ENCODE data around the gene GMIP. TPM values are rescaled to one million over a fixed set of nuclear protein-coding genes. Genes with fewer than 3 reads are reported as not detected.

Gene GMIP
- total and polyA plus RNA-seq, 2 of the 13 experiments (the other 11 are each of a cell fraction or from before 2014, with no cell fraction given): 1.5 to 1.8 TPM

DNA sequence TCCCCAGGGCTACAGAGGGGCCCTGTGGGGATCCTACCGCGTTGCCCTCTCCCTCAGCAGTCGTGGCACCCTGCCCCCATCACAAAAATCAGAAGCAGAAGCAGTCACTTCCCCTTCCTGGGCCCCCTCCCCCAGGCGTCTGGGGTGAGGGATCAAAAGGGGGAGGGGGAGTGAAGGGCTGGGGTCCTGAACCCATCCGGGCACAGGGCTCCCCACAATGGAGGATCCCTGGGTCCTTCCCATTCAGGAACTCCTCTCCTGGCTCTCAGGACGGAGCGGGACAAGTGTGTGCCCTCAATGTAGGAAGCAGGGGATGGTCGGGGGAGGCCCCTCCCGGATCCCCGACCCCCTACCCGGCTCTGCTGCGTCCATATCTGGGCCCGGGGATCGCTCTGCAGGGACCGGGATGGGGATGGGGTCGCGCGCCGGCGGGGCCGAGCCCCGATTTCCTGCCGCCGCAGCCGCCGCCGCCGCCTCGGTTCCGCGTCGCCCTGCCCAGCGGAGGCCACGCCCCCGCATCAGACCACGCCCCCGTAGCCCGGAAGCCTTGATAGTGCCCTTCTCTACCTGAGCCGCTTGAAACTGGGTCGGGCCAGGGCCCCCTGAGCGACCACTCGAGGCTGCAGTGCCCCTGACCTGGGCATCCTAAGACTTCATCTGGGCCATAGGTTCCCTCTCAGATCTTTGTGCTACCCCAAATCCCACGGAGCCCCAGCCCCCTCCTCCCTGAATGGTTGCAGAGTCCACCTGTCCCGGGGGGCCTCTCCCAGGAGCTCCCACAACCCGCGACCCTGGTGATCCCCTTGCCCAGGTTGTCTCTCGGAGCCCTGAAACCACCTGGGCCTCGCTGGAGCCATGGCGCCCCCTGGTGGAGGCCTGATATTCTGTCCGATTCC is at the start of gene GMIP (continued):
- TF ChIP-seq HDAC1 (CRISPR knock-in tag; IDR thresholded peaks at IDR 0.05): 0 out of 2 replicates have a peak, but pooled peaks have one; percentile 48
- no peak for TF ChIP-seq RCOR2 (CRISPR knock-in tag; IDR thresholded peaks at IDR 0.05)
- no peak for TF ChIP-seq GMEB1 (CRISPR knock-in tag; IDR thresholded peaks at IDR 0.05; ENCODE audit: borderline replicate concordance)
- no peak for TF ChIP-seq TOE1 (CRISPR knock-in tag; IDR thresholded peaks at IDR 0.05)
- no peak for TF ChIP-seq MAFK (conservative IDR thresholded peaks at IDR 0.05 in 1 of 2, IDR thresholded peaks at IDR 0.05 in 1 of 2; ENCODE audit: low read length in 2 of 2)
- TF ChIP-seq HNF4G (IDR thresholded peaks at IDR 0.05; ENCODE audit: borderline replicate concordance, low read depth, low read length): no peak
- TF ChIP-seq HNF4G (CRISPR knock-in tag; IDR thresholded peaks at IDR 0.05; ENCODE audit: borderline replicate concordance, low read depth): no peak
- TF ChIP-seq, protein P1, sequence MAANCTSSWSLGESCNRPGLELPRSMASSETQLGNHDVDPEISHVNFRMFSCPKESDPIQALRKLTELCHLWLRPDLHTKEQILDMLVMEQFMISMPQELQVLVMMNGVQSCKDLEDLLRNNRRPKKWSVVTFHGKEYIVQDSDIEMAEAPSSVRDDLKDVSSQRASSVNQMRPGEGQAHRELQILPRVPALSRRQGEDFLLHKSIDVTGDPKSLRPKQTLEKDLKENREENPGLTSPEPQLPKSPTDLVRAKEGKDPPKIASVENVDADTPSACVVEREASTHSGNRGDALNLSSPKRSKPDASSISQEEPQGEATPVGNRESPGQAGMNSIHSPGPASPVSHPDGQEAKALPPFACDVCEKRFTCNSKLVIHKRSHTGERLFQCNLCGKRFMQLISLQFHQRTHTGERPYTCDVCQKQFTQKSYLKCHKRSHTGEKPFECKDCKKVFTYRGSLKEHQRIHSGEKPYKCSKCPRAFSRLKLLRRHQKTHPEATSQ (CRISPR knock-in tag; IDR thresholded peaks at IDR 0.05; ENCODE audit: borderline replicate concordance): no peak
- TF ChIP-seq NPAS2 (CRISPR knock-in tag; IDR thresholded peaks at IDR 0.05; ENCODE audit: borderline replicate concordance): no peak
- TF ChIP-seq ZNF792 (CRISPR knock-in tag; IDR thresholded peaks at IDR 0.05): no peak
- TF ChIP-seq IRX3 (CRISPR knock-in tag; IDR thresholded peaks at IDR 0.05; ENCODE audit: borderline replicate concordance, low read depth): no peak
- TF ChIP-seq CAMTA2 (CRISPR knock-in tag; IDR thresholded peaks at IDR 0.05; ENCODE audit: borderline replicate concordance): no peak
- no peak for TF ChIP-seq PPARG (CRISPR knock-in tag; conservative IDR thresholded peaks at IDR 0.05)
- TF ChIP-seq ZNF687 (CRISPR knock-in tag; IDR thresholded peaks at IDR 0.05): peak; percentile 57; the same call in 1 of the 2 replicates
- TF ChIP-seq GATAD1 (CRISPR knock-in tag; IDR thresholded peaks at IDR 0.05): no peak
- TF ChIP-seq ZNF547 (CRISPR knock-in tag; IDR thresholded peaks at IDR 0.05): peak; percentile 16; the same call in 1 of the 2 replicates
- no peak for TF ChIP-seq ZFP62 (CRISPR knock-in tag; IDR thresholded peaks at IDR 0.05)
- no peak for TF ChIP-seq ZNF782 (CRISPR knock-in tag; IDR thresholded peaks at IDR 0.05; ENCODE audit: borderline replicate concordance)
- TF ChIP-seq, protein P2, sequence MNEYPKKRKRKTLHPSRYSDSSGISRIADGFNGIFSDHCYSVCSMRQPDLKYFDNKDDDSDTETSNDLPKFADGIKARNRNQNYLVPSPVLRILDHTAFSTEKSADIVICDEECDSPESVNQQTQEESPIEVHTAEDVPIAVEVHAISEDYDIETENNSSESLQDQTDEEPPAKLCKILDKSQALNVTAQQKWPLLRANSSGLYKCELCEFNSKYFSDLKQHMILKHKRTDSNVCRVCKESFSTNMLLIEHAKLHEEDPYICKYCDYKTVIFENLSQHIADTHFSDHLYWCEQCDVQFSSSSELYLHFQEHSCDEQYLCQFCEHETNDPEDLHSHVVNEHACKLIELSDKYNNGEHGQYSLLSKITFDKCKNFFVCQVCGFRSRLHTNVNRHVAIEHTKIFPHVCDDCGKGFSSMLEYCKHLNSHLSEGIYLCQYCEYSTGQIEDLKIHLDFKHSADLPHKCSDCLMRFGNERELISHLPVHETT (CRISPR knock-in tag; conservative IDR thresholded peaks at IDR 0.05): 0 out of 2 replicates have a peak, but pooled peaks have one; percentile 5

All from HepG2 (cell line).